ENCODE results near the gene AVPR1A. TPM values are rescaled to one million over a fixed set of nuclear protein-coding genes. Genes with fewer than 3 reads are reported as not detected.

Gene AVPR1A
- total RNA-seq, 1 donor from 2014 or later = 32.4 TPM

DNA sequence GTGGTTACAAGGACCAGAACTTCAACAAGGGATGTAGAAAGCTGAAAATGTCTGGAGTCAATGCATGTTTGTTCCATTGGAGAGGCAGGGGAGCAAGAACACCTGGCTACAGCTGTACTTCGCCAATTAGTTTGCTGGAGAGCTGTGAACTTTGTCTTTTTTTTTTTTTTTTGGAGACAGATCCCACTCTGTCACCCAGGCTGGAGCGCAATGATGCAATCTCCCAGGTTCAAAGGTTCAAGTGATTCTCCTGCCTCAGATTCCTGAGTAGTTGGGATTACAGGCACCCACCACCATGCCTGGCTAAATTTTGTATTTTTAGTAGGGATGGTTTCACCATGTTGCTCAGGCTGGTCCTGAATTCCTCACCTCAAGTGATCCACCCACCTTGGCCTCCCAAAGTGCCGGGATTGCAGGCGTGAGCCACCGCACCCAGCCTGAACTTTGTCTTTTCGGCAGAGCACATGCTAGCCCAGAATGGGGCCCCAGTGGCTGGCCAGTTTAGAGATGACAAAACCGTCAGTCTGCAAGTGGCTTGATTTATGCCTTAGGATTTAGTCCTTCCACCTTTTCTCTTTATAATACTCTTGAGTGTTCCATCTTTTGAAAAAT is 55.5 kb downstream of the AVPR1A start:
- Histone ChIP-seq H3K27ac (no peak overlapping the region), H3K4me1 (no peaks in the 10 kb centered on the region), H3K4me3 (no peak overlapping the region), H3K36me3 (no peaks in the 10 kb centered on the region), H3K9me3 (no peaks in the 10 kb centered on the region), H3K27me3 (no peaks in the 10 kb centered on the region)
- intact Hi-C loops (cut with DNase I) = no loop called here
- no peak for DNase-seq (ENCODE audit: low spot score in 2 of 2)
- TF ChIP-seq, protein P1, sequence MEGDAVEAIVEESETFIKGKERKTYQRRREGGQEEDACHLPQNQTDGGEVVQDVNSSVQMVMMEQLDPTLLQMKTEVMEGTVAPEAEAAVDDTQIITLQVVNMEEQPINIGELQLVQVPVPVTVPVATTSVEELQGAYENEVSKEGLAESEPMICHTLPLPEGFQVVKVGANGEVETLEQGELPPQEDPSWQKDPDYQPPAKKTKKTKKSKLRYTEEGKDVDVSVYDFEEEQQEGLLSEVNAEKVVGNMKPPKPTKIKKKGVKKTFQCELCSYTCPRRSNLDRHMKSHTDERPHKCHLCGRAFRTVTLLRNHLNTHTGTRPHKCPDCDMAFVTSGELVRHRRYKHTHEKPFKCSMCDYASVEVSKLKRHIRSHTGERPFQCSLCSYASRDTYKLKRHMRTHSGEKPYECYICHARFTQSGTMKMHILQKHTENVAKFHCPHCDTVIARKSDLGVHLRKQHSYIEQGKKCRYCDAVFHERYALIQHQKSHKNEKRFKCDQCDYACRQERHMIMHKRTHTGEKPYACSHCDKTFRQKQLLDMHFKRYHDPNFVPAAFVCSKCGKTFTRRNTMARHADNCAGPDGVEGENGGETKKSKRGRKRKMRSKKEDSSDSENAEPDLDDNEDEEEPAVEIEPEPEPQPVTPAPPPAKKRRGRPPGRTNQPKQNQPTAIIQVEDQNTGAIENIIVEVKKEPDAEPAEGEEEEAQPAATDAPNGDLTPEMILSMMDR (IDR thresholded peaks at IDR 0.05) = no peak

DNA sequence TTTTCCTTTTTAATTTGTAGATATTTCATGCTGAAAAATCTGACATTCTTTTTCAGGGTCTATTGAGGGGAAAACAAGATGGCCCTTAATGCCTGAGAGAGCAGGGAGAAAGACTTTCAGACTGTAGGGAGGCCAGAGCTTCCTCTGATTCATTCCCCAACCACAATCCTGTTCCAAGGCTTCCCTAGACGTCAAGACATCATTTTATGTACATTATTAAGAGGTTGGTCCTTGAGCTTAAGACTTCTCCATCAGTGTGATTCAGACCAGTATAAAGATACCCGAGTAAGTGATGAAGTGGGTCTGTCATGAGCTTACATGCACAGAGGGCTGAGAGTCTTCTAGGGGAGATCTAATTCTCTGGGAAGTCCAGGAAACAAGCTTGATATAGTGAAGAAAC is 57.3 kb downstream of the AVPR1A start:
- H3K27me3 ChIP-seq = no peaks in the 10 kb centered on the region
- no peak for DNase-seq (ENCODE audit: low spot score in 2 of 2)
- no peak overlapping the region for H3K27ac ChIP-seq
- intact Hi-C loops (cut with DNase I) = no loop called here
- no peaks in the 10 kb centered on the region for H3K4me1 ChIP-seq
- H3K36me3 ChIP-seq = no peaks in the 10 kb centered on the region
- H3K4me3 ChIP-seq = no peak overlapping the region
- no peaks in the 10 kb centered on the region for H3K9me3 ChIP-seq
- TF ChIP-seq, protein P1 (IDR thresholded peaks at IDR 0.05) = no peak

DNA sequence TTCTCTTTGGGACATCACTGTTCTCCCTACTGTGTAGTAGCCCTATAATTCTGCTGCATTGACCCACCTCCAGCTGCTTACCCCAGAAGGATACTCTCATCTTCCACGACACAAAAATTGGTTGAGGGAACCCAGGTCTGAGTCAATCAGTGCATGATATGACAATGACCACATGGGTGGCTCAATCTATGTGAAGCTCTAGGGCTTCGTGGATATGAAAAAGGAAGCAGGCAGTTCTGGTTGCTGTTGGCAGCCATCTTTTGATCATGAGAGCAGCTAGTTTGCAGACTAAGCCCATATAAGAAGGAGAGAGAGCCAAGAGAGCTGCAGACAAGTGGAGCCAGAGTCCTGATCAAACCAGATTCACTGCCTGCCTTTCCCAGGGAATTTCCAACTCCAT is 57.9 kb downstream of the AVPR1A start:
- no peak for DNase-seq (ENCODE audit: low spot score in 2 of 2)
- Histone ChIP-seq H3K36me3 (no peaks in the 10 kb centered on the region), H3K27me3 (no peaks in the 10 kb centered on the region), H3K27ac (no peak overlapping the region), H3K4me1 (no peaks in the 10 kb centered on the region), H3K4me3 (no peak overlapping the region), H3K9me3 (no peaks in the 10 kb centered on the region)
- intact Hi-C loops (cut with DNase I) = no loop called here
- TF ChIP-seq, protein P1 (IDR thresholded peaks at IDR 0.05) = no peak

Other genes starting within 250 kb of the AVPR1A start
- 0.85 TPM for gene PPM1H, start 216.1 kb downstream of the AVPR1A start, total RNA-seq

Measured in ascending aorta (tissue), 2 donors.